Measurements from ENCODE around the gene SRRM5.

- TF ChIP-seq CTCF (conservative IDR thresholded peaks at IDR 0.05; ENCODE audit: low read depth, low read length) (no peak), POLR2A (IDR thresholded peaks at IDR 0.05; ENCODE audit: low read depth, low read length) (no peak), USF2 (IDR thresholded peaks at IDR 0.05; ENCODE audit: low read depth, low read length) (no peak), ELK1 (IDR thresholded peaks at IDR 0.05; ENCODE audit: borderline replicate concordance, low read depth, low read length) (no peak), SMC3 (IDR thresholded peaks at IDR 0.05; ENCODE audit: low read depth, low read length) (no peak), RFX5 (IDR thresholded peaks at IDR 0.05; ENCODE audit: low read depth, low read length) (no peak), RAD21 (IDR thresholded peaks at IDR 0.05; ENCODE audit: low read length) (no peak)
Measured at GRCh38 chr19:43625918-43626579, 14.2 kb downstream of the SRRM5 start.
